ENCODE data around the gene SPRYD4.
"Not testable (repeated sequence)": the region's sequence is repeated elsewhere in the genome, so short reads cannot be mapped to it uniquely, and the experiment has no call there.

SPRYD4 gene

DNA sequence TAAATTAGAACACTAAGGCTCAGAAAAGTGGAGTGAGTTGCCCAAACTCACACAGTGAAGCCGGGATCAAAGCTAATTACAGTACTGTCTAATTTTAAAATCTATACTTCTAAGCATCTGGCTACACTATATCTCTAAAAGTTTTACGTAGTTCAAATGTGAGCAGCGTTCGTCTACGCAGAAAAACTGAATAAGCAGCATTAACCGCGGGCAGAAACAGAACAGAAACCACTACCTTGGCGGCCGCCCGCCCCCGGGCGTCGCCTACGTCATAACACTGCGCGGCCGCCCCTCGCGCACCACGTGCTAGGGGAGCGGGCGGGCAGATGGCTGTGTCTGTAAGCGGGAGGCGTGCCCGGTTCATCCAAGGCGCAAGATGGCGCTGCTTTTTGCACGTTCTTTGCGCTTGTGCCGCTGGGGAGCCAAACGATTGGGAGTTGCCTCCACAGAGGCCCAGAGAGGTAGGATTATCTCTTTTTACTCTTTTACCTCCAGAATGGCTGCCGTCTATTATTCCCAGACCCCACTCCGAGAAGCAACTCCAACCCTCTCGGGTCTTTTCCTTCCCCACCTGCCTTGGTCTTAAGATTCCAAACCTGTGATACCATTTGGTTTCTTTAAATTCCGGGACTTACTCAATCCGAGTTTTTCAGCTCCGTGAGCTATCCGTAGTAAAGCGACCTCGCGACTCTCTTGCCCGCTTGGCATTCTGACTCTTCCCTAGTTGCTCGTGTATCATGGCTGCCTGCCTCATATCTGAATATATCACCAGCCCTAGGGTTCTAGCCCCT lies at the start of gene SPRYD4:
SPRYD4 (plus strand) TSS at position 363 of the 791 bp plus-strand sequence; CDS start at position 377, 14 bp downstream.
- no peak for TF ChIP-seq Cebpa-rat (IDR thresholded peaks at IDR 0.05)
- H3K4me2 ChIP-seq: peak within 1 kb of the TSS; percentile 84 to 99 (median 97)
- H4K20me1 ChIP-seq: peaks cover 0 to 8% (median 0%) of the 10 kb centered on the region in 11 experiments; a peak in 3 of 22 replicates
- peak within 1 kb of the TSS; percentile 89 to 95 (median 92) for H3K9ac ChIP-seq
- H3K4me1 ChIP-seq: peaks cover 15 to 42% (median 27%) of the 10 kb centered on the region in 10 experiments
- peak within 1 kb of the TSS; percentile 75 to 92 (median 79) for H3K4me3 ChIP-seq
- H3K9me3 ChIP-seq (replicated peaks in 1 of 11): no peaks in the 10 kb centered on the region
- H3K27me3 ChIP-seq: no peaks in the 10 kb centered on the region
- peak within 1 kb of the TSS; percentile 81 to 95 (median 92) for H3K27ac ChIP-seq
- peaks cover 4 to 42% (median 26%) of the 10 kb centered on the region in 11 experiments; a peak in 20 of 22 replicates for H3K36me3 ChIP-seq

DNA sequence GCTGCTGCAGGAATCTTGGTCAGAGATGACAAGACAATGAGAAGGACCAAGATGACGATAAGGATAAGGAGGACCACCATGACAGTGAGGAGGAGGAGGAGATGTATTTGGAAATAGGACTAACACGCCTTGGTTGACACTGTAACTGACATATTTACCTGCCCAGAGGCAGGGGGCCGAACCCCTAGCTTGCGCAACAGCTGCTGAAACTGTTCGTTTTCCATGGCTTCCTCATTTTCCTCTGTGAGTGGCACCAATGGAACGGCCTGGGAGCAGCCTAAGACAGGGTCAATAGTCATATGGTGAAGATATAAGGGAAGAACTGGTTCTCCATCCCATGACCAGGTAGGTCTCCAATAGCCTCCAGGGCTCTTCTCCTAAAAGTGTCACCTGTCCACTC lies 48.0 kb upstream of the SPRYD4 start:
- peaks cover 84 to 100% (median 98%) of the 10 kb centered on the region in 11 experiments for H3K36me3 ChIP-seq
- H3K27ac ChIP-seq: no peak overlapping the region
- H3K9ac ChIP-seq: no peak overlapping the region
- H3K4me2 ChIP-seq: no peak overlapping the region
- TF ChIP-seq Cebpa-rat (IDR thresholded peaks at IDR 0.05): peak in 4 of 11 experiments; percentile 23 to 44 (median 30); a peak in 5 of 22 replicates
- no peak overlapping the region for H3K4me3 ChIP-seq
- no peaks in the 10 kb centered on the region for H3K9me3 ChIP-seq (replicated peaks in 1 of 11)
- no peaks in the 10 kb centered on the region for H3K27me3 ChIP-seq
- no peaks in the 10 kb centered on the region for H4K20me1 ChIP-seq
- H3K4me1 ChIP-seq: no peaks in the 10 kb centered on the region

DNA sequence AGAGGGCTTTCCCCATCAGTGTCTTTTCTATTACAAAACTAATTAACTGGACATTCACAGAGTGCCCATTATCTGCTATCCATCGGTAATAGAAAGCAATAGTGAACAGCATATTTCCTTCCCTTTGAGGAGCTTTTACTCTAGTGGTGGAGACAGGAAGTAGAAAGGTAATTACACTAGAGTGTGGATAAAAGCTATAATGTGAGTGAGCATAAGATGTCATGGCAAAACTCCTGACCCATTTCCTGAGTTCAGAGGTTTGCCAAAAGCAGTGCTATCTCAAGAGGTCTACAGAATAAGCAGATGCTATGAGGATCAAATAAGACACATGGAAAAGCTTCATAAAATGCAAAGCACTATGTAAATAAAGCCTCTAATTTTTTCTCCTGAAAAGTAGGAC lies 43.2 kb upstream of the SPRYD4 start:
- no peak for TF ChIP-seq Cebpa-rat (IDR thresholded peaks at IDR 0.05)
- no peaks in the 10 kb centered on the region for H3K27me3 ChIP-seq
- no peaks in the 10 kb centered on the region for H3K9me3 ChIP-seq (replicated peaks in 1 of 11)
- no peak overlapping the region for H3K4me2 ChIP-seq
- no peaks in the 10 kb centered on the region for H3K4me1 ChIP-seq
- H4K20me1 ChIP-seq: no peaks in the 10 kb centered on the region
- H3K9ac ChIP-seq: no peak overlapping the region
- H3K27ac ChIP-seq: no peak overlapping the region
- H3K36me3 ChIP-seq: peaks cover 80 to 100% (median 98%) of the 10 kb centered on the region in 11 experiments
- H3K4me3 ChIP-seq: no peak overlapping the region

DNA sequence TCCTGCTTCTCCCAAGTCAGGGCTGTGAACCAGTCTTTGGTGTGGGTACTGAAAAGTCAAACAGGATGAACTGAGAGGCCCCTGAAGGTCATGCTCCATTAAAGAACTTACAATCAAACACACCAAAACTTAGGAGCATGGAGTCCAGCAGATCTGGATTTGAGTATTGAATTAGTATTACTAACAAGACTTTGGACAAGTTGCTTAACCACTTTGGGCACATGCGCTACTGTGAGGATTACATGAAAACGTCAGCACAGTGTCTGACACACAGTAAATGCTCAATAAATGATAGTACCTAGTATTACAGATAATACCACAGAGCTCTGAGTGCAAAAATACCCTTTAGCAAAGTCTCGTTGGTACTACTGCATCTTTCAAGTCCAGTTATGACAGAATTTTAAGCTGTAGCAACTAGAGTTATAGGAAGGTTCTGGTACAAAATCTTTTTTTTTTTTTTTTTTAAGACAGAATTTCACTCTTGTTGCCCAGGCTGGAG lies 42.4 kb upstream of the SPRYD4 start:
- H3K9ac ChIP-seq: no peak overlapping the region
- peaks cover 80 to 100% (median 97%) of the 10 kb centered on the region in 11 experiments for H3K36me3 ChIP-seq
- no peak for TF ChIP-seq Cebpa-rat (IDR thresholded peaks at IDR 0.05)

DNA sequence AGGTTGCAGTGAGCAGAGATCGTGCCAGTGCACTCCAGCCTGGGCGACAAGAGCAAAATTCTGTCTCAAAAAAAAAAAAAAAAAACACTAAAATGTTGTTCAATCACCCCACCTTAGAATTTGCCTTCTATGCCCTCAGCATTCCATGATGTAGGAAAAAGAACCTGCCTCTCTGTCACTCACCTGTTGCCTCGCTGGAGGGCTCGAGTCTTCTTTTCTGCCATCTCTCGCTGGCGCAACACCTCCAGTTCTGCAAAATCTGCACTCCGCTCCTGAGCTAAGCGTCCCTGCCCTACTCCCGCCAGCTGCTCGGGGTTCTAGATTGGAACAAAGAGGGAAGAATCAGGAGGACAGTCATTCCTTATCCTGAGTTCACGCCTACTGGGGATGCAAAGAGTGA lies 37.1 kb upstream of the SPRYD4 start:
- no peak overlapping the region for H3K27ac ChIP-seq
- H3K9ac ChIP-seq: no peak overlapping the region
- no peak overlapping the region for H3K4me2 ChIP-seq
- H4K20me1 ChIP-seq: peaks cover 0 to 18% (median 0%) of the 10 kb centered on the region in 11 experiments; a peak in 2 of 22 replicates
- no peak overlapping the region for H3K4me3 ChIP-seq
- no peaks in the 10 kb centered on the region for H3K9me3 ChIP-seq (replicated peaks in 1 of 11)
- peaks cover 62 to 92% (median 77%) of the 10 kb centered on the region in 11 experiments for H3K36me3 ChIP-seq
- TF ChIP-seq Cebpa-rat (IDR thresholded peaks at IDR 0.05): no peak
- peaks cover 0 to 11% (median 0%) of the 10 kb centered on the region in 10 experiments; a peak in 4 of 20 replicates for H3K4me1 ChIP-seq
- H3K27me3 ChIP-seq: no peaks in the 10 kb centered on the region

More for the DNA sequence above, 42.4 kb upstream of the SPRYD4 start:
- H3K4me1 ChIP-seq: no peaks in the 10 kb centered on the region
- no peaks in the 10 kb centered on the region for H3K9me3 ChIP-seq (replicated peaks in 1 of 11)
- H3K4me2 ChIP-seq: no peak overlapping the region
- H4K20me1 ChIP-seq: no peaks in the 10 kb centered on the region
- no peak overlapping the region for H3K27ac ChIP-seq
- no peaks in the 10 kb centered on the region for H3K27me3 ChIP-seq
- H3K4me3 ChIP-seq: no peak overlapping the region

DNA sequence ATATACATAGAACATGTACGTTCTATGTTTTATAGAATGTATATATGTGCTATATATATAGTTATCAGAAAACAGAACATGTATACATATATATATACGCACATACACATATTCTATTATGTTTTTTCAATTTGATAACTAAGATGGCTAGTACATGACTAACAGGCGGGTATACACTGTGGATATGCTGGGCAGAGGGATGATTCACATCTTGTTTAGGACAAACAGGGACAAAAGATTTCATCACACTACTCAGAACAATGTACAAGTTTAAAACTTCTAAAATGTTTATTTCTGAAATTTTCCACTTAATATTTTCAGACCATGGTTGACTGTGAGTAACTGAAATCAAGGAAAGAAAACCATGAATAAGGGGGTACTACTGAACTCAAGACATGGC lies 36.5 kb upstream of the SPRYD4 start:
- Histone ChIP-seq H3K9me3 (replicated peaks in 1 of 11) (no peaks in the 10 kb centered on the region), H4K20me1 (peaks cover 0 to 18% (median 0%) of the 10 kb centered on the region in 11 experiments; a peak in 2 of 22 replicates), H3K9ac (no peak overlapping the region), H3K4me3 (no peak overlapping the region), H3K27me3 (no peaks in the 10 kb centered on the region), H3K4me1 (peaks cover 0 to 11% (median 0%) of the 10 kb centered on the region in 10 experiments; a peak in 4 of 20 replicates), H3K27ac (no peak overlapping the region), H3K4me2 (no peak overlapping the region), H3K36me3 (peaks cover 61 to 90% (median 72%) of the 10 kb centered on the region in 11 experiments)
- no peak for TF ChIP-seq Cebpa-rat (IDR thresholded peaks at IDR 0.05)

DNA sequence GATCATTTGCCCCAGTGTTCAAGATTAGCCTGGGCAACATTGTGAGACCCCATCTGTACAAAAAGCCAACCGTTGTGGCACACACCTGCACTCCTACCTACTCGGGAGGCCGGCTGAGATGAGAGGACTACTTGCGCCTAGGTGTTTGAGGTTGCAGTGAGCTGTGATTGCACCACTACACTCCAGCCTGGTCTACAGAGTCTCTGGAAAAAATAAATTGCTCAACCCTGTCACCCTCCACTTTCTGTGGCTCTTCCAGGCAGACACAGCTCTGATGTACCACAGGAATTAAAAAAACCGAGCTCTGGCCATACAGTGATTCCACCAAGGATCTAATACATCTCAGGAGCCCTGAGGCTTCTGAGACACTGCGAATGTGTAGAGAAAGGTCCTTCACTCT lies 33.5 kb upstream of the SPRYD4 start:
- Histone ChIP-seq H3K36me3 (peaks cover 32 to 60% (median 43%) of the 10 kb centered on the region in 11 experiments), H3K4me2 (no peak overlapping the region), H3K4me1 (peaks cover 0 to 11% (median 0%) of the 10 kb centered on the region in 10 experiments; a peak in 4 of 20 replicates), H3K9me3 (replicated peaks in 1 of 11) (no peaks in the 10 kb centered on the region), H4K20me1 (peaks cover 0 to 18% (median 0%) of the 10 kb centered on the region in 11 experiments; a peak in 2 of 22 replicates), H3K9ac (no peak overlapping the region), H3K27me3 (no peaks in the 10 kb centered on the region), H3K4me3 (no peak overlapping the region), H3K27ac (no peak overlapping the region)
- TF ChIP-seq Cebpa-rat (IDR thresholded peaks at IDR 0.05): no peak

DNA sequence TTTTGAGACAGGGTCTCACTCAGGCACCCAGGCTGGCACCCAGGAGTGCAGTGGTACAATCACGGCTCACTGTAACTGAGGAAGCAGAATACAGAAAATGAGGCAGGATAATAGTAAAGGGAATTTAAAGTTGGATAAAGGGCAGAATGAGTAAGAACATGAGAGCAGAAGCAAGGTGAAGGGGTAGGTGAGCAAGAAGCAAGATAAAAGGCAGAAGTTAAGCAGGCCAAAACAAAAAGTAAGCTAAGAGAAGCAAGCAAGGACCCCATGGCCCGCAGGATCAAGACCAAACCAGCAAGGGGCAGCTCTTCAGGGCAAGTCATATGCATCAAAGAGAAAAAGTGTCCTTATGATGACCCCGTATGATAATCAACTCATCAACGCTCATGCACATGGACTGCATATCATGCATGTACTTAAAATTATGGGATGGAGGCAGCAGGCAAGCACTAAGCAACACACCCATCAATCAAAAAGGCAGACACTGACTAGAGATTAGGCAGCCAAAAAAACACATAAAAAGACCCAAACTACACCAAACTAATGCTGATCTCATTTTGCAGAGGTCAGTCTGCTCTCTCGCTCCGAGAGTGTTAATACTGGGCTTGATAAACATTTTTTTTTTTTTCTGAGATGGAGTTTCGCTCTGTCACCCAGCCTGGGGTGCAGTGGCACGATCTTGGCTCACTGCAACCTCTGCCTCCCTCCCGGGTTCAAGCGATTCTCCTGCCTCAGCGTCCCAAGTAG lies 30.8 kb upstream of the SPRYD4 start:
- H3K27ac ChIP-seq: no peak overlapping the region
- H3K4me1 ChIP-seq: peaks cover 0 to 11% (median 0%) of the 10 kb centered on the region in 10 experiments; a peak in 4 of 20 replicates
- no peak for TF ChIP-seq Cebpa-rat (IDR thresholded peaks at IDR 0.05)
- H3K9me3 ChIP-seq (replicated peaks in 1 of 11): peaks cover 0 to 7% (median 5%) of the 10 kb centered on the region in 11 experiments; a peak in 5 of 22 replicates
- H3K27me3 ChIP-seq: no peaks in the 10 kb centered on the region
- no peak overlapping the region for H3K4me2 ChIP-seq
- no peak overlapping the region for H3K9ac ChIP-seq
- H3K36me3 ChIP-seq: peaks cover 7 to 55% (median 28%) of the 10 kb centered on the region in 11 experiments; a peak in 21 of 22 replicates
- H3K4me3 ChIP-seq: no peak overlapping the region
- peaks cover 0 to 18% (median 0%) of the 10 kb centered on the region in 11 experiments; a peak in 2 of 22 replicates for H4K20me1 ChIP-seq

DNA sequence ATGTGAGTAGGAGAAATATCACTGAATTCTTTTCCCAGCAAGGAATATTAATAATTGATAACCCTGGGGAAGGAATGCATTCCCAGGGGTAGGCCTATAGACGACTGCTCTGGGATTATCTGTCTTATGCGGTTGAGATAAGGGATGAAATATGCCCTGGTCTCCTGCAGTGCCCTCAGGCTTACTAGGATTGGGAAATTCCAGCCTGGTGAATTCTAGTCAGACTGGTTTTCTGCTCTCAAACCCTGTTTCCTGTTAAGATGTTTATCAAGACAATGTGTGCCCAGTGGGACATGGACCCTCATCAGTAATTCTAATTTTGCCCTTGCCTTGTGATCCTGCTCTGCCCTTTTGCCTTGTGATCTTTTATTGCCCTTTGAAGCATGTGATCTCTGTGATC lies 25.2 kb upstream of the SPRYD4 start:
- H3K36me3 ChIP-seq: peaks cover 0 to 63% (median 38%) of the 10 kb centered on the region in 11 experiments; a peak in 20 of 22 replicates
- peaks cover 13 to 37% (median 30%) of the 10 kb centered on the region in 11 experiments for H3K9me3 ChIP-seq (replicated peaks in 1 of 11)
- peaks cover 8 to 20% (median 11%) of the 10 kb centered on the region in 10 experiments for H3K4me1 ChIP-seq
- not testable (repeated sequence) for H4K20me1 ChIP-seq, H3K27me3 ChIP-seq, H3K4me2 ChIP-seq, H3K4me3 ChIP-seq, H3K9ac ChIP-seq, H3K27ac ChIP-seq

Measured in BLaER1 treated with 17β-estradiol and CSF1 and Interleukin-3, amounts not matched to agents 10 nM and 100 nM (cell line).